T1000 (cell line): ENCODE data around the gene RAMP3.
"Not testable (repeated sequence)": the region's sequence is repeated elsewhere in the genome, so short reads cannot be mapped to it uniquely, and the experiment has no call there.

Source experiments
- DNase-seq: peaks from one replicate; lab custom pipeline; 2025; ENCODE audit warnings: mixed read lengths; lab: John Stamatoyannopoulos, UW

The RAMP3 gene

DNA sequence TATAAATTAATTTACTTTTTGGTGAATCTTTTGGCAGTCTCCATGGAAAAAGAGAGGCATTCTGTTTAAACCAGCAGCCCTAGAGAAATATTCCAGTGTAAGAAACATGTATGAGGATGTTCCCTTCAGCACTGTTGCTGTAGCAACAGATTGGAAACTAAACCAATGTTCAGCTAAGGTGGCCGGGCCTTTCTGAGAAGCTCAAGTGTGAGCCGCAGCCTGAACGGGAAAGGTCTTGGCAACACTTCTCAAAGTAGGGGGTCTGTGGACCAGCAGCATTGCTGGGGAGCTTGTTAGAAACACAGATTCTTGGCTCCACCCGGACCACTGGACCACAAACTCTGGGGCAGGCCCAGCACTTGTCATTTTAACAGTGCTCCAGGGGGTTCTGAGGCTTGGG lies 36.2 kb downstream of the RAMP3 start:
- DNase-seq, result no peak

DNA sequence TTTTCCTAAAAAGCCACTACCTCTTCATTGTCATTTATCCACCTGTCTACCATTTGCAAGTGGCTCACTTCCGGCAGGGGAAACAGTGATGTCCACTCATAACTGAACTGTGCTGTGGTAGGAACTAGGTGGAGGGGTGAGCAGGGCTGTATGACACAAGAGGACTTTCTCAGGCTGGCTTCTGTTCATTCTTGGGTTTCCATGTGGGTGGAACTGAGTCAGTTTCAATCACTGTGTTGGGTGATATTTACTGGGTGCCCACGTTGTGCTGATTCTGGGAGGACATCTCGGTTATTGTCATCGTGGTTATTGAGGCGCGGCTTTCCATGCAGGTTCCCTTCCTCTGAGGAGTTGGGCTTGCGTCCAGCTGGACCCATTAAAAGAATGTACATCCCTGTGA lies 38.8 kb downstream of the RAMP3 start:
- DNase-seq, result no peak

DNA sequence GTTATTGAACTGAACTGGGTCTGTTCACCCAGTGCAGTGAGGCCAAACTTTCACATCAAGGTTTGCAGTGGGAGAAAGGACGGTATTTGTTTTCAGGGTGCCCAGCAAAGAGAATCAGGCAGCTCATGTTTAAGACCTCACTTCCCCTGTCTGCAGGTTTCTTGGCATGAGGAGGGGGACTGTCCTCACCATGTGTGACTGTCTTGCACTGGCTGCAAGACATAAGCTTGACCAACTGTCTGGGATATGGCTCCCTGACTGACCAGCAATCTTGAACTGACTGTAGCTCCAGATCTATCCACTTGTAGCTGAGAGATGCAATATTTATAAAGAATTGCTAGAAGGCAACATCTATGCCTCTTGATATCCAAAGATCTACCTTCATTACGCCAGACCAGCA lies 39.9 kb downstream of the RAMP3 start:
- no peak for DNase-seq

DNA sequence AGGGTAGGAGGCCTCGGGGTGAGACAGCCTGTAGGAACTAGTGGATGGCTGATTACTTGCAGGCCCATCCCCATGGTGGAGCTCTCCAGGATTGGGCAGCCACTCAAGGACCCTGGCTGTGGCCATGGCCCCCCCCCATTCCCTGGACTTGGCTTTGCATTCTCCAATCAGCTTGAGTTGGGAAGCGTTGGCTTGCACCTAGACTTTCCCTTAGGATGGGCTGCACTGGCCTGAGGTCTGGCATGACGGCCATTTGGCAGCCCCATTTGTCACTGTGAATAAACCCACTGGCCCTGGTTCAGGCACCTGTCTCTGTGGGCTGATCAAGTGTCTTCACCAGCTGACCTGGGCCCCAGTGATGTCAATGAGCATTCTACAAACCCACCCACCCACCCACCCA lies 41.4 kb downstream of the RAMP3 start:
- DNase-seq, result no peak

DNA sequence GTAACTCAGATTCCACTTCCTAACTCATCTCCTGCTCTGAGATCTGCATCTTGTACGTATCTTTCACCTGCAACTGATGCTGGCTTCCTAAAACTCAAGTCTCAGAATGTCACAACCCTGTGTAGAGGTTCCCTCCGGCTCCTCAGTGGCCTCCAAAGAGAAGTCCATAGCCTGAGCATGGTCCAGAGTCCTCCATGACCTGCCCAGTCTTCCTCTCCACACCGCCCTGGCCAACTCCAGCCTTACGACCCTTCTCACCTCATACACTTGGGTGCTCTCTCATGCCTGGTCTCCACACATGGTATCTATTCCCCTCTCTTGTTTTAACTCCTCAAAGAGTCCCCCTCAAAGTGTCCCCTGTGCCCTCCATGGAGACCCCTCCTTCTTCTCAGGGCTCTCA lies 41.9 kb downstream of the RAMP3 start:
- no peak for DNase-seq

DNA sequence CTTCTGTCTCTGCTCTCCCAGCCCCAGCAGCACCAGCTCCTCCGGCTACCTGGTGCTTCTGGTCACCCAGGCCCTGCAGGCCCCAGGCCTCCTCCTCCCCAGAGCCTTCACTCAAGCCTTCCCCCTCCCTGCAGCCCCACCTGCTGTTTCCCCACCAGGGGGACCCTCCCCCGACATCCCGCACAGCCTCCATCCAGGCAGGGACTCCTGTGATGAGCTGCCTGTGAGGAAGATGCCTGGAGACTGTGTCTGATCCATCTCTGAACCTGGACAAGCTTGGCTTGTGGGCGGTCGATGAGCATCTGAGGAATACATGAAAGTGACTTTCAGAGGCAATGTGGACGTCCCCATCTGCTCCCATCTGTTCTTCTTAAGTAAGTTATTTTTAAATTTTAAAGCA lies 45.0 kb downstream of the RAMP3 start:
- no peak for DNase-seq

DNA sequence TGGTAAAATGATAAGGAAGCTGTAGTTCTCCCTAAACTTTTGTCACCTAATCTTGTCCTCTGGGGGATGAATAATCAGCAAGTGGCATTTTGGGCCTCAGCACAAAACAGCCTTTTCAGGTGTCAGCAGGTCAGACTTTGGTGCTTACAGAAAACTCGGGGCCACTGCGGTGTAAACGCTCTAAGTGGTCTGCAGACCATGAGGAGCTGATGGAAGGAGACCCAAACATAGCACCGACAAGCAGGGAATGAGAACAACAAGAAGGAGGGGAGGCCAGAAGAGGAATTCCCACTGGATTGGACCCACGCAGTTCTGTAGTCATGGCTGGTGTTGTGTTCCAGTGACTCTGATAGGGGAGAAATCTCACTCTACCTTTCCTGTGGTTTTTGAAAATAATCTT lies 45.4 kb downstream of the RAMP3 start:
- no peak for DNase-seq

DNA sequence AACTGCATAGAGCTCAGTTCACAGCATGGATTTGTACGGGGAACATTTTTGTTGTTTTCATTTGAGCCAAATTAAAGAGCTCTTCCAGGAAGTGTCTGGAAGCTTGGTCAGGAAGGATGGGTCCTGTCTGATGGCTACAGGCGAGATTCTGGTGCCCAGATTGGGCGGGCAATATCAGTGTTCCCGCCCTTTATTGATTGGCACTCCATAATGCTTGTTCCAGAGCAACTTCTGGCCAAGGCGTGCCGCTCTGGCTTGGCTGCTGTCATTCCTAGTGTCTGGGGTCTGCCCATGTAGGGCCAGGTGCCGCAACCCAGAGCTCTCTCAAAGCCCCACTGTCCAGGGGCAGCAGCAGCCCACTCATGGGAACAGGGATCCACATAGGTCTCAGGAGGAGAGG lies 45.9 kb downstream of the RAMP3 start:
- no peak for DNase-seq

DNA sequence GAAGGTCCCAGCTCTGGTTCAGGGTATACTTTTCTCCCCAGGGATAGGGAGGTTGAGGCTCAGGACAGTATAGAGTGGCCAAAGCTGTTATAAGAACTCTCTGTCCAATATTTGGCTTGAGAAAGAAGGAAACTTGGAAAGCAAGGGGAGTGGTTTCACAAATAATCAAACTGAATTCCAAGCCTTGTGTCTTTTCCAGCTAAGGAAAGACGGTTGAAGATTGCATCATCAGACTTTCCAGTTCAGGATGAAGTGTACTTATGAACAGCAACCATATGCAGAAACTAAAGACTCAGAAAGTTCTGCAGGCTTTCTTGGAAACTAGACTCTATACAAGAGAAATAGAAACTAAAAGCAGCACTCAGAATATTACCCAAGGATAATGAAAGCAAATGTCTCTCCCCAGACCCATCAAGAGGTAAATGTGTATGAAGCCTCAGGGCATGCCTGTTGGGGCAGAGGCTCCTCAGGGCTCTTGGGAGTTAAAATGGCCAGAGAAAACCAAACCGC lies 46.4 kb downstream of the RAMP3 start:
- no peak for DNase-seq

DNA sequence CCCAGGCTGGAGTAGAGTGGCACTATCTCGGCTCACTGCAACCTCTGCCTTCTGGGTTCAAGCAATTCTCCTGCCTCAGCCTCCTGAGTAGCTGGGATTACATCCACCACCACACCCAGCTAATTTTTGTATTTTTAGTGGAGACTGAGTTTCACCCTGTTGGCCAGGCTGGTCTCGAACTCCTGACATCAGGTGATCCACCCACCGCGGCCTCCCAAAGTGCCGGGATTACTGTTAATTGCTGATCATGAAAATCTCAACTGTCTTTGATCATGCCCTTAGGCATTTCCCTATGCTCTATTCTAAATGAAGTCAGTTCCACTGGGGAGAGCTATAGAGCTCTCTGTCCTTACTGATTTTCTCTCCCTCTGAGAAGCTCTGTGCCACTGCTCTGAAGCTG lies 48.7 kb downstream of the RAMP3 start:
- not testable (repeated sequence) for DNase-seq

DNA sequence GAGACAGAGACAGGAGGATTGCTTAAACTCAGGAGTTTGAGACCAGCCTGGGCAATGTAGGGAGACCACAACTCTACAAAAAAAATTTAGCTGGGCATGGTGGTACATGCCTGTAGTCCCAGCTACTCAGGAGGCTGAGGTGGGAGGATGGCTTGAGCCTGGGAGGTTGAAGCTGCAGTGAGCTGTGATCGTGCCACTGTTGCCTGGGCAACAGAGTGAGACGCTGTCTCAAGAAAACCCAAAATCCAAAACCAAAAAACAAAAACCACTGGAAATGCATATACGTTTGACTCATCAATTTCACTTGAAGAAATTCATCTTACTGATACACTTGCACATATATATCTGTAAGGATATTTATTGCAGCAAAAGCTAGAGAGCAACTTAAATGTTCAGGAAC lies 52.3 kb downstream of the RAMP3 start:
- DNase-seq, result not testable (repeated sequence)

DNA sequence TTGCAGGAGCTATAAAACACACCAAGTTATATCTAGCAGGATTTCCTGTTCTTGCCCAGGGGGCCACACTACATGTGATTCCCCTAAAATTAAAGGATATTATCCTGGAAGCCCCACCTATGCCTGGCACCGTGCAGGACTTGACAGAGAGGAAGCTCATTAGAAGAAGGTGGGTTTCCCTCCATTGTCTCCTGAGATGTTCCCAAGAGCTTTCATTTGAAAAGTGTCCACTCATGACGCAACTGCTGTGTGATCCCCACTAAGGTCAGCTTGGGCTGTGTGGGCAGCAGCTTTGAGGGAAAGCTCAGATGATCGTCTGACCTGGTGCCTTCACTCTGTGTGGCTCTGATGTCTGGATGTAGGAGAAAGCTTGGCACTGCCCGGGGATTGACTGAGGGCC lies 53.5 kb downstream of the RAMP3 start:
- no peak for DNase-seq

DNA sequence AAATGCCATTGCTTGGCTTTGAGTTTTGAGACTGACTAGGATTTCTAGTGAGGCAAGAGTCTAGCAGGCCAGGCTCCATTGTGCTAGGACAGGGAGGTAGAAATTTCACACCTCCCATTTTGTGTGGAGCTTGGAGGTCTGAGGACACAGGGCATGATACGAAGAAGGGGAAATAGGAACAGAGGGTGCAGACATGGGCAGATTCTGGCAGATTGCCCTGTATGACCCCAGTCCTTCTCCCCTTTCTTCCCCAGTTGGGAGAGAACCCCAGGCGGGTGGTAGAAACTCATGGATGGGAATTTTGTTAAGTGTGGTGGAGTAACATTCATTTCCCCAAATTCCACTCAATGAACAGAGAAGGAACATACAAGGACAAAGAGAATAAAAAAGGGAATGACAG lies 54.4 kb downstream of the RAMP3 start:
- no peak for DNase-seq

DNA sequence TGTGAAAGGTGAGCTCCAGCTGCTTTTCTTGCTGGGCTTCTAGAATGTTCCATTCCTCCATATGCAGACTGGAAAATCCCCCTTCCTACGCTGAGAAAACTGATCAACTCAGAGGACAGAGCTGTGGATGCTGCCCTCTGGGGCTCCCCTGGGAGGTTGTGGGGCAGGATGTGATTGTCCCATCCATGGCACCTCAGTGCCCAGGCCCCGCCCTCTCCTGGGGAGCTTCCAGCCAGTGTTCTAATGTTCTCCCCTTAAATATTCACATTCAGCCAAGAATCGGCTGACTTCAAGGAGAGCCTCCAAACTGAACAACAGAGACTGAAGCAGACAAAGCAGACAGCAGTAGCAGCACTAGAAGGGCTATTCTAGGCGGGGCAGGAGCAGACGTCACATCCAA lies 55.0 kb downstream of the RAMP3 start:
- no peak for DNase-seq

DNA sequence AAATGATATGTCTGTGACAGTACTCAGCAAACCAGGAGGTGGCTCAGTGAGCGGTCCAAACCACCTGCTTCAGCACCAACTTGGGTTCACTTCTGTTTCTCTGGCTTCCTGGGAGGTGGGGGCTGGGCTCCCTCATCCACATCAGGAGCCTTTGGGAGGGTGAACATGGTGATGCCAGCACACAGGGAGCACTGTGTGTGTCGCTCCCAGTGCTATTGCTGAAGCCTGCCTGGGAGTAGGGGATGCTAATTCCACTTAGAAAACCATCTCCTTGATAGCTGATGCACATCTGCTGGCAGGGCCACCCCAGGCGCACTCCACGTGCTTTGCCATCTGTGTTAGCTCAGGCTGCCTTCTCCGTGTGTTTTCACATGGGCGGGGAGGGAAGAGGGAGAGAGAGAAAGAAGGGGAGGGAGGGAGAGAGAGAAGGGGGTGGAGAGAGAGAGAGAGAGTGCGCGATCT lies 58.0 kb downstream of the RAMP3 start:
- DNase-seq, result no peak

DNA sequence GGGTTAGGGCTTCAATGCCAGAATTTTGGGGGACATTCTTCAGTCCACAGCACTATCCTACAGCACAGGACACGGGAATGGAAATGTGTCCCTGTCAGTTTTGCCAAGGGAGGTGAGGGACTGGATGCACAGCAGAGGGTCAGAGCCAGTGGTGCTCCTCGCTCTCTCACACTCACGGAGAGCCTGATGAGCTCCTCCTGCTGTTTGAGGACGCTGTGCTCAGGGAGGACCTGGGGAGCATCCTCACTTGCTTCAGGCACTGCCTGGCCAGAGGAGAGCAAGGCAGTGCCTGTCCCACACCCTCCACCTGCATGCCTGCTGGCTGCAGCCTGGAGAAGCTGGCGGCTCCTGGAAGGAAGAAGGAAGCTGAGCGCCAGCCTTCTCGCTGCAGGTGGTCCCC lies 58.6 kb downstream of the RAMP3 start:
- no peak for DNase-seq

DNA sequence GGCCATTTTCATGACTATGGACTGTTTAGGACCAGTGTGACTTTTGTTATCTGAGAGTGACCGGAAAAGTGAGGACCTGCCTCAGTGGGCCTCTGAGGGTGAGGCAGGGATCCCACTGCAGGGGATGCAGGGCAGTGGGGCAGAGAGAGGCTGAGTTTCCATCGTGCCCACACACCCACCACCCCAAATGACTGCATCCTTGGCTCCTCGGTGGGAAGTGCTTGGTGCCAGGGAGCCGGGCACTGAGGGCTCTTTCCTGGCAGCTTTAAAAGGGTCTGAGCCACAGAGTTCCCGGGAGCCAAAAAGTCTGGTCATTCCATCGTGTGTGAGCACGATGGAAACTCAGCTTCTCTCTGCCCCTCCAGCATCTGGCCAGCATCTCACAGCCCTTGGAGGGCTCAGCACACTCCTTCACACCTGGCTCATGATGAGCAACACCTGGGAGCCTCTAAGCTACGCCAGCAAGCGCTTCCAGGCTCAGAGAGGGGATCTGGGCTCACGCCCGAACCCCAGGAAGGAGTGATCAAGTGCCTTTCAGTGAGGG lies 59.1 kb downstream of the RAMP3 start:
- DNase-seq, result no peak

DNA sequence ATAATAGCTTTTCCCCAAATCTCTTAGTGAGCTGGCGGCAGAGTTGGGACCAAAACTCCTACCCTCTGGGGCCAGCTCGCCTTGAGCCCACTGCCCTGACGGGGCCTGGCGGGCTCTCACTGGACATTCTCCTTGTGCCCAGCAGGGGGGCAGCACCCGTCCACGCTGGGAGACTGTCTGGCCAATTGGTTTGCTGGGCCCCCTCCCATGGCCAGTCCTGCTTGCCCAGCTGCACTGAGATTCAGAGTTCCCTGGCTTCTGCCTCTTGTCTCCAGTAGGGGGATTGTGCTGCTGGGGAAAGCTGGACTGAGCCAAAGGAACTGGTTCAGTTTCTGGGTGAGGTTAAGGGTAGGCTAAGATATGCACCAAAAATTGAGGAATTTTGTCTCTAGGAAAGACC lies 59.8 kb downstream of the RAMP3 start:
- DNase-seq, result no peak

DNA sequence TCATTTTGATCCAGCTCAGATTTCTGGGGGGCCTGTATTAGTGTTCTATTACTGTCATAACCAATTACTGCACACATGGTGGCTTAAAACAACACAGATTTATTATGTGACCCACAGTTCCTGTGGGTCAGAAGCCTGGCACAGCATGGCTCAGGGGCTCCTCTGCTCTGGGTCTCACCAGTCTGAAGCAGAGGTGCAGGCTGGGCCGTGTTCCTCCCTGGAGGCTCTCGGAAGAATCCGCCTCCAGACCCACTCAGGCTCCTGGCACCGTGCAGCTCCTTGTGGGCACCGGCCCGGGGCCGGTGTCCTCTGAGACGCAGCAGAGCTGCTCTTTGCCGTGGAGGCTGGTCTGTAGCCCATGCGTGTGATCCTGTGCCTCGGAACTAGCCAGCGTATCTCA lies 61.5 kb downstream of the RAMP3 start:
- DNase-seq, result no peak

DNA sequence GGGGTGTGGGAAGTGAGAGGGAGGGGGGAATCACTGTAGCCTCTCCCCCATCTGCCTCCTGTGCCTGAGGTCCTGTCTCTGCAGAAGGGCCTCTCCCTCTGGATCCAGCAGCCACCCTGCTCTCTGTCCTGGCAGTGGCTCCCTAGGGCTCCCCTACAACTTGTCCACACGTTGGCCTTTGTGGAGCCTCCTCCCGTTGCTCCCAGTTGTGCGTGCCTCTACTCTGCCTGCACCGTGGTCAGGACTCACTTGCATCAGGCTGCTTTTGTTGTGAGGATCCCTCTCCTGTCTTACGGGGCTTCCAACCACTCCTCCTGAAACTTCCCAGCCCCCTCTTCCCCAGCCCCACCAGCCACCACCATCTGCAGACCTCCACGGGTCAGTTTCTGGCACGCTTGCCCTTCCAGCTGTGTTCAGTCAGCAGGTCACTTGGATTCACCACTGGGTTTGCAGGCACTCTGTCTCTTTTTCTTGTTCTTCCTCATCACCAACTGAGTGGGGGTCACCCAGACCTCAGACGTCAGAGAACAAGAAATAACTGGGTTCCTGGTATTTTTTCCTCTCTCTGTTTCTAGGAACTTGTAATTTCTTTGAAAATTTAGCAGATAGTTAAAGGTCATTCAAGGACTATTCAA lies 62.3 kb downstream of the RAMP3 start:
- no peak for DNase-seq

DNA sequence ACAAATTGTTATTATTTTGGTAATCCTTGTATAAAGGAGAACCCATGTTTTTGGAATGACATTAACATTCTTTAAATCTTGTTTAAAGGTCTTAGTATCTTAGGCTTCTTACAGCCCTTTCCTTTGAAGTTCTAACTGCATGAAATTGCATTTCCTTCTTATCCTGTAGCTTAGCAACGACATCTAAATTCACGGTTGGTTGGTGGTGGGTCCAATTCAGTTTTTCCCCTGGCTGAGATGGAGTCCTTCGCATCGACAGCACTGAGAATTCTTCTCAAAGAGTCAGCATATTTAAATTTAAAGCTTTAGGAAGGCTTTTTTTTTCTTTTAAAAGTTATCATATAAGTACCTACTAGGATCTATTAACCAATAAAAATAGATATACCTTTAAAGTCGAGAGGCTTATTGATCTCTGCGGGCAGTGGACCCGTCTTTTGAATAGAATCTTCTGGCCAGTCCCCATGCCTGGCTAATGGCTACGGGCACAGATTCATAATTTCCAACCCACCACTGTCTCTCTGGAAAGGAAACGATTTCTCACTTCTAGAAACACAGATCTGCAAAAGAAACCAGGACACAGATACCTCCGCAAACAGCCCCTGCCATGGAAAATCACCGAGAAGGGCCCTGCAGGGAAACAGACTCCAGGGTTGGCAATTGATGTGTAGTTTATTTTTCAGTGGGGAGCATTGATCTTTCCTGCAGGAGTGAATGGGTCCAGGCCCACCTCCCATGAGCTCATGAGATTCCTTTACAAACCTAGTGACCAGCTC lies 63.4 kb downstream of the RAMP3 start:
- no peak for DNase-seq

DNA sequence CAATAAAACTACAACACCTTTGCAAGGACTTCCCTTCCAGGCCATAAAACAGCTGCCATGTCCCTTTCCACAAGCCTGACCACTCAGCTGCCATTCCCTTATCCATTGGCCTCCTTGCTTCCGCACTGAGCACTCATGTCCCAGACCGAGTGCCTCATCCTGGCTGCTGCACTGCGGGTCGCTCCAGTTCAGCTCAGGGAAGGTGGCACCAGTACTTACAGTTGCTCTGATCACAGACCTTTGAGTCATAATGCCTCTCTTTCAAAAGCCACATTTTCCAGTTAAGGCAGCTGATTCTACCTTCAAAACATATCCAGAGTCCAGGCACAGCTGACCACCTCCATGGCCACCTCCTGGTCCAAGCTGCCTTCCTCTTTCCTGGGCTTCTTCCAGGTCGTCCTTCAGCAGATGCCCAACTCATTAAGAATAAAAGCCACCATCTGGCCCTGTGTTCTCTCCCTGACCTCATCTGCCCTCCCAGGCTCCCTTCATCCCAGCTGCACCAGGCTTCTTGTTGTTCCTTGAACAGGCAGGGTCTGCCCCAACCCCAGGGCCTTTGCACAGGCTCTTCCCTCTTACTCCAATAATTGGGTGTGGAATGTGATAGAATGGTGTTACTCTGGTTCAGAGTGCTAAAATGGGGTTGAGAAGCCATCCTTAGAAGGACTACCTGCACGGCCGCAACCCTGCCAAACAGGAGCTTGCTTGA lies 64.5 kb downstream of the RAMP3 start:
- no peak for DNase-seq

DNA sequence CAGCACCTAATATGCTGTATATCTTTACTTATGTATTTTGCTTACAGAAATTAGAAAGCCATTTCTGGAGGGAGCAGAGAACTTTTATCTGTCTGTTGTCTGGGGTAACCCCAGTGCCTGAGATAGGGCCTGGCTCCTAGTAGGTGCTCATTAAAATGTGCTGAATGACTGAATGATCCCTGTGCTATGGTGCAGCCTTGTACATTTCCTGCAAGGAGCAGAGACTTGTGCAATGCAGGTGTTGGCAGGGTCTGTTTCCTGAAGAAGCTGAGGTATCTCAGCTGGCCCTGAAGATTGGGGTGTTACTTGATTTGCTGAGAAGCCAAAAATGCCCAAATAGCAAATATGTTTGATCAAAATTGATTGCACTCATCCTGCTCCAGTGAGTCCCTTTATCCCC lies 65.5 kb downstream of the RAMP3 start:
- DNase-seq, result no peak
